Measurements from ENCODE around the gene CDC42EP4. TPM values are rescaled to one million over a fixed set of nuclear protein-coding genes. Genes with fewer than 3 reads are reported as not detected.
A peak's percentile ranks its signal among the peaks of the same experiment; 100 is the strongest.
"Not testable (repeated sequence)": the region's sequence is repeated elsewhere in the genome, so short reads cannot be mapped to it uniquely, and the experiment has no call there.

The CDC42EP4 gene
- total RNA-seq, 2 experiments from 2014 or later, result 1.3 to 1.5 TPM

- no peaks in the 10 kb centered on the region for H3K36me3 Mint-ChIP-seq
- H3K4me1 Mint-ChIP-seq, result no peaks in the 10 kb centered on the region
- no peaks in the 10 kb centered on the region for H3K9me3 Mint-ChIP-seq (ENCODE audit: low read depth)
- peaks cover 3% of the 10 kb centered on the region for H3K27me3 Mint-ChIP-seq
- no peak for DNase-seq
- no peak overlapping the region for H3K4me3 Mint-ChIP-seq
- ATAC-seq, result no peak
- CTCF ChIA-PET, result interaction anchor here (0.7 to 1.1 kb wide), 2 partner anchors 13 to 197 kb away, joined by 3 read pairs; no protein-coding TSS in a partner anchor
- no peak overlapping the region for H3K27ac Mint-ChIP-seq
These were observed 11.8 kb upstream of the CDC42EP4 start for GRCh38 chr17:73323409-73324159.

GRCh38 chr17:73320601-73321264 lies 8.9 kb upstream of the CDC42EP4 start:
- CTCF ChIA-PET, result interaction anchor here (1.1 to 1.6 kb wide), 3 partner anchors 10 to 65 kb away, joined by 3 to 5 read pairs (median 5); no protein-coding TSS in a partner anchor
- ATAC-seq, result no peak
- no peak overlapping the region for H3K27ac Mint-ChIP-seq
- no peaks in the 10 kb centered on the region for H3K36me3 Mint-ChIP-seq
- H3K4me1 Mint-ChIP-seq, result no peaks in the 10 kb centered on the region
- H3K27me3 Mint-ChIP-seq, result peaks cover 3% of the 10 kb centered on the region
- no peak for DNase-seq
- H3K4me3 Mint-ChIP-seq, result no peak overlapping the region
- H3K9me3 Mint-ChIP-seq (ENCODE audit: low read depth), result no peaks in the 10 kb centered on the region

- CTCF ChIA-PET, result interaction anchor here (1.5 to 1.6 kb wide), 2 partner anchors 9 to 64 kb away, joined by 5 read pairs; no protein-coding TSS in a partner anchor
- no peak overlapping the region for H3K27ac Mint-ChIP-seq
- DNase-seq, result no peak
- ATAC-seq, result no peak
- no peaks in the 10 kb centered on the region for H3K9me3 Mint-ChIP-seq (ENCODE audit: low read depth)
- H3K4me1 Mint-ChIP-seq, result no peaks in the 10 kb centered on the region
- no peak overlapping the region for H3K4me3 Mint-ChIP-seq
- no peaks in the 10 kb centered on the region for H3K36me3 Mint-ChIP-seq
- H3K27me3 Mint-ChIP-seq, result peaks cover 1% of the 10 kb centered on the region
These were observed 8.0 kb upstream of the CDC42EP4 start for GRCh38 chr17:73319766-73320165.

- ATAC-seq, result no peak
- Mint-ChIP-seq H3K27me3 (peaks cover 2% of the 10 kb centered on the region), H3K4me3 (no peak overlapping the region), H3K4me1 (no peaks in the 10 kb centered on the region), H3K27ac (no peak overlapping the region), H3K36me3 (no peaks in the 10 kb centered on the region), H3K9me3 (ENCODE audit: low read depth) (no peaks in the 10 kb centered on the region)
- no peak for DNase-seq
- CTCF ChIA-PET, result interaction anchor here (1.3 kb wide), 1 partner anchor 51 kb away, joined by 5 read pairs; no protein-coding TSS in a partner anchor
These were observed 7.0 kb upstream of the CDC42EP4 start for GRCh38 chr17:73318836-73319235.

- Mint-ChIP-seq H3K27me3 (peaks cover 3% of the 10 kb centered on the region), H3K4me3 (no peak overlapping the region), H3K4me1 (no peaks in the 10 kb centered on the region), H3K27ac (no peak overlapping the region), H3K36me3 (no peaks in the 10 kb centered on the region), H3K9me3 (ENCODE audit: low read depth) (no peaks in the 10 kb centered on the region)
- DNase-seq (no peak), ATAC-seq (no peak)
- CTCF ChIA-PET, result interaction anchor here (1.3 kb wide), 1 partner anchor 52 kb away, joined by 5 read pairs; no protein-coding TSS in a partner anchor
These were observed 6.6 kb upstream of the CDC42EP4 start for GRCh38 chr17:73318427-73318813.

- ATAC-seq (no peak), DNase-seq (no peak)
- CTCF ChIA-PET, result interaction anchor here (1.3 kb wide), 1 partner anchor 52 kb away, joined by 5 read pairs; no protein-coding TSS in a partner anchor
- H3K27me3 Mint-ChIP-seq, result peaks cover 6% of the 10 kb centered on the region
- no peaks in the 10 kb centered on the region for H3K9me3 Mint-ChIP-seq (ENCODE audit: low read depth)
- H3K4me1 Mint-ChIP-seq, result no peaks in the 10 kb centered on the region
- H3K4me3 Mint-ChIP-seq, result no peak overlapping the region
- no peak overlapping the region for H3K27ac Mint-ChIP-seq
- no peaks in the 10 kb centered on the region for H3K36me3 Mint-ChIP-seq
These were observed 6.0 kb upstream of the CDC42EP4 start for GRCh38 chr17:73317513-73318426.

GRCh38 chr17:73316919-73317505 lies 5.2 kb upstream of the CDC42EP4 start:
- H3K4me1 Mint-ChIP-seq, result no peaks in the 10 kb centered on the region
- CTCF ChIA-PET, result interaction anchor here (1.0 kb wide), 1 partner anchor 591 kb away, joined by 3 read pairs; no protein-coding TSS in a partner anchor
- H3K27ac Mint-ChIP-seq, result no peak overlapping the region
- DNase-seq (no peak), ATAC-seq (no peak)
- no peaks in the 10 kb centered on the region for H3K36me3 Mint-ChIP-seq
- H3K27me3 Mint-ChIP-seq, result peaks cover 6% of the 10 kb centered on the region
- no peaks in the 10 kb centered on the region for H3K9me3 Mint-ChIP-seq (ENCODE audit: low read depth)
- H3K4me3 Mint-ChIP-seq, result no peak overlapping the region

GRCh38 chr17:73315471-73315870 lies 3.7 kb upstream of the CDC42EP4 start:
- ATAC-seq (no peak), DNase-seq (no peak)
- no peak overlapping the region for H3K4me3 Mint-ChIP-seq
- CTCF ChIA-PET, result interaction anchor here (2.2 kb wide), 1 partner anchor 588 kb away, joined by 7 read pairs; no protein-coding TSS in a partner anchor
- peaks cover 9% of the 10 kb centered on the region for H3K27me3 Mint-ChIP-seq
- H3K36me3 Mint-ChIP-seq, result no peaks in the 10 kb centered on the region
- H3K4me1 Mint-ChIP-seq, result peaks cover 1% of the 10 kb centered on the region
- no peak overlapping the region for H3K27ac Mint-ChIP-seq
- no peaks in the 10 kb centered on the region for H3K9me3 Mint-ChIP-seq (ENCODE audit: low read depth)

GRCh38 chr17:73313526-73314127 lies 1.8 kb upstream of the CDC42EP4 start:
- ATAC-seq (no peak), DNase-seq (no peak)
- Mint-ChIP-seq H3K9me3 (ENCODE audit: low read depth) (no peaks in the 10 kb centered on the region), H3K36me3 (no peaks in the 10 kb centered on the region), H3K27me3 (peaks cover 21% of the 10 kb centered on the region), H3K27ac (no peak overlapping the region), H3K4me3 (no peak overlapping the region), H3K4me1 (peaks cover 6% of the 10 kb centered on the region)
- CTCF ChIA-PET, result interaction anchor here (1.2 to 3.3 kb wide), 3 partner anchors 56 to 588 kb away, joined by 3 to 14 read pairs (median 7); no protein-coding TSS in a partner anchor

- not testable (repeated sequence) for DNase-seq, ATAC-seq
These were observed 1.1 kb upstream of the CDC42EP4 start for GRCh38 chr17:73312887-73313286.

GRCh38 chr17:73311428-73311780 lies 397 bp downstream of the CDC42EP4 start:
- CTCF ChIA-PET, result interaction anchor here (1.0 to 3.3 kb wide), 12 partner anchors 9 to 753 kb away, joined by 3 to 17 read pairs (median 4); a partner anchor contains a TSS
- no peaks in the 10 kb centered on the region for H3K9me3 Mint-ChIP-seq (ENCODE audit: low read depth)
- H3K27me3 Mint-ChIP-seq, result peaks cover 21% of the 10 kb centered on the region
- DNase-seq (no peak), ATAC-seq (peak; percentile 8)
- H3K36me3 Mint-ChIP-seq, result no peaks in the 10 kb centered on the region
- H3K4me1 Mint-ChIP-seq, result peaks cover 6% of the 10 kb centered on the region
- H3K4me3 Mint-ChIP-seq, result peak overlapping the region; percentile 80
- H3K27ac Mint-ChIP-seq, result no peak overlapping the region

More at GRCh38 chr17:73312887-73313286, 1.1 kb upstream of the CDC42EP4 start:
- CTCF ChIA-PET, result interaction anchor here (1.0 to 3.3 kb wide), 2 partner anchors 57 to 58 kb away, joined by 3 to 14 read pairs; no protein-coding TSS in a partner anchor
- H3K27ac Mint-ChIP-seq; H3K9me3 Mint-ChIP-seq (ENCODE audit: low read depth); H3K4me1 Mint-ChIP-seq; H3K4me3 Mint-ChIP-seq; H3K36me3 Mint-ChIP-seq: not testable (repeated sequence)
- peaks cover 21% of the 10 kb centered on the region for H3K27me3 Mint-ChIP-seq

All from activated CD8-positive, alpha-beta memory T cell treated with anti-CD3 and anti-CD28 coated beads, Interleukin-2, amount 10 ng/mL, durations not matched to agents 7 days and 5 days (primary cell).